Left renal cortex interstitium (tissue), 4 donors: ENCODE results near the gene GALNT12. TPM values are rescaled to one million over a fixed set of nuclear protein-coding genes. Genes with fewer than 3 reads are reported as not detected.

ENCODE experiments used
- DNase-seq, 4 donors: peaks; one replicate each; pipeline ENCODE4 v3.0.0-alpha.2; 2013; ENCODE audit warnings: low read depth in 4 of 4, low spot score in 2 of 4, missing footprints in 1 of 4
- polyA plus RNA-seq, 4 donors: library from polyadenylated mRNA; unstranded; fragments of 120-200 nt; gene quantifications; one replicate each; pipeline ENCODE4 v1.2.1, GENCODE V29; 2013; ENCODE audit not compliant: insufficient read length in 4 of 4

GALNT12 gene
- polyA plus RNA-seq, 4 donors = 7.7 to 11.2 (median 8.9) TPM

DNA sequence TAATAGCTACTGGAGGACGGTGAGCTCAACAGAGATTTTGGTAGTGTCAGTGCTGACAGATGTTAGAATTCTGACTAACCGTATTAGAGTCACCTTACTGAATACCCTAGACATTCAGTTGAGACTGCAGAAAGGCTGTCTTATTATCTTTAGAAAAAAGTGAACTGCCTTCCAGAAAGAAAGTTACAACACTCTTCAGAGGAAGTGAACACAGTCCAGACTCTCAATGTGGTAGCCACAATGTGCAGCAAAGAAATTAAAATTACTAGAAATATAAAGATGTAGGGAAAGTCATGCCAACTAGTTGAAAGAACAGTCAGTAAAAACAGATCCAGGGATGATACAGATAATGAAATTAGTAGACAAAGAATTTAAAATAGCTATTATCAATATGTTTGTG, 89.2 kb downstream of the GALNT12 start:
- no peak for DNase-seq

GRCh38 chr9:98897745-98898144, 90.3 kb downstream of the GALNT12 start:
- no peak for DNase-seq

DNA sequence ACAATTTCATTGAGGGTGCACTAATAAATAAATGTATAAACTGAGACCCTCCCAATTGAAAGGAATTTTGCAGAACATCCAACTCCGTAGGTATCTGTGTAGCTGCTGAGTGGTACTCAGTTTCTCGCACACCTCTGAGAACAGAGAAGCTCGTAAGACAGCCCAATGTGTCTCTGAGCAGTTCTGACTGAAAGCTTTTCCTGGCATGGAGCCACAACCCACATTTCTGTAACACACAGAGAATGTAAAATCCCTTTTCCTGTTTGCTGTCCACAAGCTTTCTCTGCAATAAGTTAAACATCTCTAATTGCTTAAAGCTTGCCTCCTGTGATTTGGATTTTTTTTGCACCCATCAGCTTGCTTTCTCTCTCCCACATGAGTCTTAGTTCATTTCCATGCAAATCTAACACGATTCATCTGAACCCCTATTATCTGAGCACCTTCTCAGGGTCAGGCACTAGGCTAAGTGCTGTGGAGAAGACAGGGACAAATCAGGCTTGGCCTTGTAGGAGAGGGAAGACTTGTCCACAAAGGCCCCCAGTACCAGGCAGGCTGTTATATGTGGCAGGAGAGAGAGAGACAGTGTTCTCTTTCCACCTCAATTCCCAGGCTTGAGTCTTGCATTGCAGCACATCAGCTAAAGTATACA, 92.1 kb downstream of the GALNT12 start:
- peak in 2 of 4 donors; percentile 31 to 46 for DNase-seq

Other genes with a start within 250 kb of the GALNT12 start
- 1 to 10 TPM; 4.5 to 5.6 (median 5.3) TPM for gene GABBR2, start 98.7 kb upstream of the GALNT12 start, polyA plus RNA-seq
- gene ANKS6, start 11.1 kb upstream of the GALNT12 start, polyA plus RNA-seq = 10 to 100 TPM; 24.1 to 33.2 (median 29.1) TPM
- gene COL15A1, start 136.2 kb downstream of the GALNT12 start, polyA plus RNA-seq = 10 to 100 TPM; 26.8 to 37.9 (median 30.4) TPM